DOHH2 (cell line): Measurements from ENCODE around the gene PHACTR2.

ENCODE experiments used
- H3F3A ChIP-seq: fragments of 200-600 bp; sonication (generic), shearing (Covaris generic); 2 replicates; pipeline ENCODE4 v1.6.0; 2016; ENCODE audit warnings: antibody characterized with exemption, mild to moderate bottlenecking; ENCODE audit not compliant: control insufficient read depth, insufficient read depth
- H3K27ac ChIP-seq: fragments of 200-600 bp; sonication (generic); 2 replicates; pipeline ENCODE4 v1.5.1; 2014; ENCODE audit warnings: low read depth, mild to moderate bottlenecking, low read length, moderate library complexity
- H3K27me3 ChIP-seq: fragments of 200-600 bp; sonication (generic); 2 replicates; pipeline ENCODE4 v1.6.1; 2014; ENCODE audit warnings: mild to moderate bottlenecking, low read length, mixed read lengths; ENCODE audit not compliant: control insufficient read depth
- H3K36me3 ChIP-seq: fragments of 200-600 bp; sonication (generic); 2 replicates; pipeline ENCODE4 v1.6.1; 2014; ENCODE audit warnings: mild to moderate bottlenecking, low read length, moderate library complexity, mixed read lengths; ENCODE audit not compliant: control insufficient read depth
- H3K4me1 ChIP-seq: fragments of 200-600 bp; sonication (generic); 2 replicates; pipeline ENCODE4 v1.6.1; 2014; ENCODE audit warnings: mild to moderate bottlenecking, low read length, mixed read lengths; ENCODE audit not compliant: control insufficient read depth
- H3K4me2 ChIP-seq: fragments of 200-600 bp; sonication (generic); 2 replicates; pipeline ENCODE4 v1.6.0; 2014; ENCODE audit warnings: mild to moderate bottlenecking, low read length, moderate library complexity
- H3K4me3 ChIP-seq: fragments of 200-600 bp; sonication (generic); 2 replicates; pipeline ENCODE4 v1.5.1; 2014; ENCODE audit warnings: mild to moderate bottlenecking, low read length, mixed read lengths
- H3K79me2 ChIP-seq: fragments of 200-600 bp; sonication (generic); 2 replicates; pipeline ENCODE4 v1.6.1; 2014; ENCODE audit warnings: mild to moderate bottlenecking, low read length, mixed read lengths; ENCODE audit not compliant: control insufficient read depth
- H3K9me2 ChIP-seq: fragments of 200-600 bp; sonication (generic); replicated peaks from 2 replicates; pipeline ENCODE4 v1.6.1; 2014; ENCODE audit warnings: mild to moderate bottlenecking, low read length, mixed read lengths; ENCODE audit not compliant: control insufficient read depth
- H3K9me3 ChIP-seq: fragments of 200-600 bp; sonication (generic); 2 replicates; pipeline ENCODE4 v1.6.1; 2014; ENCODE audit warnings: antibody characterized with exemption, low read length, mixed read lengths; ENCODE audit not compliant: control insufficient read depth, insufficient read depth
- H4K20me1 ChIP-seq: fragments of 200-600 bp; sonication (generic); 2 replicates; pipeline ENCODE4 v1.6.0; 2014; ENCODE audit warnings: low read depth, mild to moderate bottlenecking, antibody characterized with exemption, low read length, moderate library complexity; ENCODE audit not compliant: control insufficient read depth, insufficient read depth
- CTCF ChIP-seq: fragments of 200-600 bp; sonication (generic); IDR thresholded peaks from one replicate; pipeline ENCODE4 v1.5.1; 2014; ENCODE audit warnings: antibody characterized with exemption, mild to moderate bottlenecking, low read depth, low read length; ENCODE audit not compliant: poor library complexity, severe bottlenecking
- EZH2phosphoT487 ChIP-seq: fragments of 200-600 bp; sonication (generic); IDR thresholded peaks from 2 replicates; pipeline ENCODE4 v1.6.1; 2017; ENCODE audit warnings: borderline replicate concordance, mild to moderate bottlenecking, antibody characterized with exemption, low read length, moderate library complexity, mixed read lengths

PHACTR2 gene

GRCh38 chr6:143806282-143807102, 128.7 kb downstream of the PHACTR2 start:
- H3F3A ChIP-seq, result no peaks in the 10 kb centered on the region
- H3K79me2 ChIP-seq, result no peaks in the 10 kb centered on the region
- no peak overlapping the region for H3K4me3 ChIP-seq
- H3K9me3 ChIP-seq, result no peaks in the 10 kb centered on the region
- H3K4me2 ChIP-seq, result no peak overlapping the region
- H3K27ac ChIP-seq, result no peak overlapping the region
- no peaks in the 10 kb centered on the region for H3K27me3 ChIP-seq
- H3K4me1 ChIP-seq, result no peaks in the 10 kb centered on the region
- no peaks in the 10 kb centered on the region for H3K9me2 ChIP-seq
- no peaks in the 10 kb centered on the region for H4K20me1 ChIP-seq
- no peaks in the 10 kb centered on the region for H3K36me3 ChIP-seq
- TF ChIP-seq CTCF (no peak), EZH2phosphoT487 (no peak)

- Histone ChIP-seq H3K9me3 (no peaks in the 10 kb centered on the region), H3F3A (no peaks in the 10 kb centered on the region), H3K36me3 (no peaks in the 10 kb centered on the region), H3K4me1 (no peaks in the 10 kb centered on the region), H3K27me3 (no peaks in the 10 kb centered on the region), H3K9me2 (no peaks in the 10 kb centered on the region), H4K20me1 (no peaks in the 10 kb centered on the region), H3K79me2 (no peaks in the 10 kb centered on the region), H3K4me2 (no peak overlapping the region), H3K4me3 (no peak overlapping the region), H3K27ac (no peak overlapping the region)
- no peak for TF ChIP-seq EZH2phosphoT487
Observed at GRCh38 chr6:143807103-143807772, 129.5 kb downstream of the PHACTR2 start.

- Histone ChIP-seq H3K4me1 (no peaks in the 10 kb centered on the region), H3K27me3 (no peaks in the 10 kb centered on the region), H3K4me3 (no peak overlapping the region), H3K9me3 (no peaks in the 10 kb centered on the region), H3F3A (no peaks in the 10 kb centered on the region), H3K27ac (no peak overlapping the region), H3K36me3 (no peaks in the 10 kb centered on the region), H4K20me1 (no peaks in the 10 kb centered on the region), H3K79me2 (no peaks in the 10 kb centered on the region), H3K4me2 (no peak overlapping the region), H3K9me2 (no peaks in the 10 kb centered on the region)
- TF ChIP-seq CTCF (no peak), EZH2phosphoT487 (no peak)
Observed at GRCh38 chr6:143810745-143811144, 133.0 kb downstream of the PHACTR2 start.
